Small intestine (tissue), 7 donors: ENCODE measurements around the gene TPPP. TPM values are rescaled to one million over a fixed set of nuclear protein-coding genes. Genes with fewer than 3 reads are reported as not detected.

Experiments
- DNase-seq, 2 donors: peaks; one replicate each; pipeline versions ENCODE4 v3.0.0 to v3.0.0-alpha.2; 2013
- FAIRE-seq: peaks from 2 replicates; lab custom pipeline; 2012; peaks lifted over from hg19 to GRCh38; lab: Jason Lieb, UNC
- H3K27ac ChIP-seq, 3 donors: one replicate each; pipeline ENCODE4 v1.5.1; 2013; ENCODE audit warnings: low read length in 2 of 3, mild to moderate bottlenecking in 2 of 3, control low read depth in 1 of 3, inconsistent platforms in 1 of 3, low read depth in 1 of 3, moderate library complexity in 1 of 3
- H3K27me3 ChIP-seq, 3 donors: one replicate each; pipeline ENCODE4 v1.6.1; 2013; ENCODE audit warnings: low read length in 3 of 3, inconsistent platforms in 1 of 3; ENCODE audit not compliant: control insufficient read depth in 3 of 3, insufficient read depth in 3 of 3
- H3K36me3 ChIP-seq, 3 donors: one replicate each; pipeline ENCODE4 v1.6.1; 2013; ENCODE audit warnings: low read length in 3 of 3, inconsistent platforms in 1 of 3, low read depth in 1 of 3, mild to moderate bottlenecking in 1 of 3, moderate library complexity in 1 of 3; ENCODE audit not compliant: control insufficient read depth in 3 of 3, insufficient read depth in 2 of 3
- H3K4me1 ChIP-seq, 3 donors: one replicate each; pipeline ENCODE4 v1.6.1; 2013; ENCODE audit warnings: low read length in 2 of 3, inconsistent platforms in 1 of 3, low read depth in 1 of 3, mild to moderate bottlenecking in 1 of 3, moderate library complexity in 1 of 3; ENCODE audit not compliant: control insufficient read depth in 3 of 3, insufficient read depth in 2 of 3
- H3K4me3 ChIP-seq, 3 donors: one replicate each; pipeline ENCODE4 v1.5.1; 2013; ENCODE audit warnings: low read length in 3 of 3, control low read depth in 1 of 3, inconsistent platforms in 1 of 3, low read depth in 1 of 3, mild to moderate bottlenecking in 1 of 3, moderate library complexity in 1 of 3
- H3K9me3 ChIP-seq, 2 donors: one replicate each; pipeline ENCODE4 v1.6.1; 2013; ENCODE audit warnings: low read depth in 1 of 2, low read length in 1 of 2; ENCODE audit not compliant: control insufficient read depth in 2 of 2, insufficient read depth in 1 of 2
- WGBS, 3 donors: extraction: QIAGEN DNeasy Blood & Tissue Kit; methylation state at CpG; one replicate each; pipeline ENCODE4 v1.1.7; 2013; 5-methylcytosine and 5-hydroxymethylcytosine counted together
- polyA plus RNA-seq, 4 donors: library from polyadenylated mRNA; stranded (reverse) in 3 of 4; unstranded in 1 of 4; fragments of 200-250 nt in 3 of 4; fragments of 120-200 nt in 1 of 4; gene quantifications; one replicate each; pipeline versions ENCODE4 v1.2.1 to v1.2.3, GENCODE V29; 2013
- donor health status: healthy with polysubstance abuse.
- donor health status: control.
- donor health status: control.
- donor health status: Bipolar disorder and iron deficiency.
- donor health status: healthy.

Gene TPPP
- polyA plus RNA-seq, 4 donors = 3.0 to 6.3 (median 5.5) TPM

GRCh38 chr5:652773-653350 is 40.3 kb downstream of the TPPP start:
- FAIRE-seq = no peak
- Histone ChIP-seq H3K4me1 (no peaks in the 10 kb centered on the region), H3K4me3 (no peak overlapping the region), H3K27ac (no peak overlapping the region), H3K27me3 (no peaks in the 10 kb centered on the region), H3K9me3 (peaks cover 0 to 7% of the 10 kb centered on the region in 2 donors), H3K36me3 (peaks cover 0 to 37% (median 0%) of the 10 kb centered on the region in 3 donors)
- DNase-seq = peak in 1 of 2 donors; percentile 15
- WGBS, 3 donors = 52 to 86% (median 67%) methylated on average over 11 of the region's 11 CpGs

DNA sequence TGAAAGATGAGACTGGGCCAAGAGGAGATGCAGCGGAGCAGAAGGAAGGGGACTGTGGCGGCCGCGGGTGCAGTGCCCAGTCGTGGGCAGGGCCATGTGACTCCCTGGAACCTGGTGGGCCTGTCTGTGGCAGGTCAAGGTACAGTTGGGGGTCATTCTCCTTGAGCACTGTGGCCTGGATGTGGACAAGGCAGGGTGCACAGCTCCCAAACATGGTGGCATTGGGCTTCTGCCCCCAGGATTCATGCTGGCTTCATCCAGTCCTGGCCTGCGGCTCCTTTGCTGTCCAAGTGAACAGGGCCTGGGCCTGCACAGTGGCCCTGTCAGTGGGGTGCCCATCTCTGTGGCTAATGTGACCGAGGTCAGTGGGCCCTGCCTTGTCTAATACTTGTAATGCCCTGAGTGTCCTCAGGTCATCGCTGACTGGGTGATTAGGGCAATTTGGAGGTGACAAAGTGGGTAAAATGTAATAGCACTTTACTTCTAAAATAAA is 41.1 kb downstream of the TPPP start:
- peaks cover 0 to 2% of the 10 kb centered on the region in 2 donors for H3K9me3 ChIP-seq
- DNase-seq = no peak
- H3K27me3 ChIP-seq = no peaks in the 10 kb centered on the region
- 90 to 95% (median 95%) methylated on average over 8 of the region's 8 CpGs for WGBS, 3 donors
- H3K4me1 ChIP-seq = no peaks in the 10 kb centered on the region
- no peak overlapping the region for H3K4me3 ChIP-seq
- H3K36me3 ChIP-seq = peaks cover 0 to 38% (median 0%) of the 10 kb centered on the region in 3 donors
- no peak for FAIRE-seq
- H3K27ac ChIP-seq = no peak overlapping the region

DNA sequence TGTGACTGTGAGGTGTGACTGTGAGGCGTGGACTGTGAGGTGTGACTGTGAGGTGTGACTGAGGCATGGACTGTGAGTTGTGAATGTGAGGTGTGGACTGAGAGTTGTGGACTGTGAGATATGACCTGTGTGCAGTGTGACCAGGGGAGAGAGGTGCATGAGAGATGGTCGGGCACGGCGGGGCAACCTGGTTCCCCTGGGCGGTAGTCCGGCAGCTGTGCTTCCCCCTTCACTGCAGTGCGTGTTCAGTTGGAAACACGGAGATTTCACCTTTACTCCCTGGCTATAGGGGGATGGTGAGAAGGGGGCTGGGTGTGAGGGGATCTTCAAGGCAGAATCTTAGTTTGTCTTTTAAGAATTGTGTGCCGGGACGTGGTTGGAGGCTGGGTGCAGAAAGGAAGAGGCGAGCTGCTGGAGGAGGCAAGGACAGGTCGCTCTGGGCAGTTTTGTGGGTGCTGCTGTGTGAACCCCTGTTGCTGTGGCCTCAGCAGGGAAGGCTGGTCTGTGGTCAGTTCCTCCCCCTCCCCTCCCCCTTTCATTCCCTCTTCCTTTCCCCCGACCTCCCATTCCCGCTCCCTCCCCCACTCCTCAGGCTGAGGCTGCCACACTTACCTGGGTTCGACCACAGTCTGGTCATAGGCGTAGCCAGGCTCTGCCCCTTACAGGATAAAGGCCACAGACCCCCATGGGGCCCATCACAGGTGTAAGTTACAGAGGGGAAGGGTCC is 41.7 kb downstream of the TPPP start:
- peaks cover 0 to 43% (median 0%) of the 10 kb centered on the region in 3 donors for H3K36me3 ChIP-seq
- no peak for DNase-seq
- no peak for FAIRE-seq
- H3K9me3 ChIP-seq = peaks cover 0 to 2% of the 10 kb centered on the region in 2 donors
- H3K27ac ChIP-seq = no peak overlapping the region
- H3K4me3 ChIP-seq = no peak overlapping the region
- no peaks in the 10 kb centered on the region for H3K27me3 ChIP-seq
- 94 to 95% (median 94%) methylated on average over 13 to 16 of the region's 16 CpGs for WGBS, 3 donors
- no peaks in the 10 kb centered on the region for H3K4me1 ChIP-seq

DNA sequence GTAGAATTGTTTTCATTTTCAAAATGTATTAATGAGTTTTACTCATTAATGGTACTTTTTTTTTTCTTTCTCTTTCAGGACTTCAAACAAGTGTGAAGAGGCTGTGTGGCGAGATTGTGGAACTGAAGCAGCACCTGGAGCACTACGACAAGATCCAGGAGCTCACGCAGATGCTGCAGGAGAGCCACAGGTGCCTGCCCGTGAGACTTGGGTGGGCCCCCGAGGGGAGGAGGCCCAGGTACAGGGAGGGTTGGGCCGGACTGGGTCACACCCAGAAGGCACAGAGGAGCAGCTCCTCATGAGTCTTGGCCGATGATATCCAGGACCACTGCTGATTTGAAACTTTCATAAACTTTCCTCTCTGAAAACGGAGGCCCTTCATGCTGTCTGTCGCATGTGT is 45.4 kb downstream of the TPPP start:
- Histone ChIP-seq H3K27me3 (no peaks in the 10 kb centered on the region), H3K9me3 (no peaks in the 10 kb centered on the region), H3K27ac (no peak overlapping the region), H3K4me1 (no peaks in the 10 kb centered on the region), H3K4me3 (no peak overlapping the region), H3K36me3 (peaks cover 0 to 66% (median 0%) of the 10 kb centered on the region in 3 donors)
- DNase-seq (no peak), FAIRE-seq (no peak)
- 97 to 99% (median 98%) methylated on average over 9 of the region's 9 CpGs for WGBS, 3 donors

DNA sequence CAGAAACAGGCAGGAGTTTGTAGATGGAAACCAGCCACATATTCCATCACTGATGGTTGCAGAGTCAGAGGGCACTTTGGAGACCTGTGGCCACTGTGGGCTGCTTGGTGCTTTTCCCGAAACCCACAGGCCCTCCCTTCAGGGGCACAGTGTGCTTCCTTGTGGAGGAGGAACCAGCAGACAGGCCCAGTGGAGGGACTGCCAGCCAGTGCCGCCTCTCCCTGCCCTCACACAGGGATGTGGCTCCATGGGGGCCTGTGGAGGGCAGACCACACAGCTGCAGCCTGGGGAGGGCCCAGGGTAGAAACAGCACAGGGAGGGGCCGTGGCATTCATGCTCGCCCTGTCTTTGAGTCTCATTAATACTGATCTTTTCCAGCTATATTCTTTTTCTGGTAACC is 45.8 kb downstream of the TPPP start:
- DNase-seq = no peak
- Histone ChIP-seq H3K4me1 (no peaks in the 10 kb centered on the region), H3K27ac (no peak overlapping the region), H3K27me3 (no peaks in the 10 kb centered on the region), H3K4me3 (no peak overlapping the region), H3K36me3 (peaks cover 0 to 68% (median 0%) of the 10 kb centered on the region in 3 donors), H3K9me3 (no peaks in the 10 kb centered on the region)
- FAIRE-seq = no peak
- 95 to 99% (median 98%) methylated on average over 4 of the region's 4 CpGs for WGBS, 3 donors

DNA sequence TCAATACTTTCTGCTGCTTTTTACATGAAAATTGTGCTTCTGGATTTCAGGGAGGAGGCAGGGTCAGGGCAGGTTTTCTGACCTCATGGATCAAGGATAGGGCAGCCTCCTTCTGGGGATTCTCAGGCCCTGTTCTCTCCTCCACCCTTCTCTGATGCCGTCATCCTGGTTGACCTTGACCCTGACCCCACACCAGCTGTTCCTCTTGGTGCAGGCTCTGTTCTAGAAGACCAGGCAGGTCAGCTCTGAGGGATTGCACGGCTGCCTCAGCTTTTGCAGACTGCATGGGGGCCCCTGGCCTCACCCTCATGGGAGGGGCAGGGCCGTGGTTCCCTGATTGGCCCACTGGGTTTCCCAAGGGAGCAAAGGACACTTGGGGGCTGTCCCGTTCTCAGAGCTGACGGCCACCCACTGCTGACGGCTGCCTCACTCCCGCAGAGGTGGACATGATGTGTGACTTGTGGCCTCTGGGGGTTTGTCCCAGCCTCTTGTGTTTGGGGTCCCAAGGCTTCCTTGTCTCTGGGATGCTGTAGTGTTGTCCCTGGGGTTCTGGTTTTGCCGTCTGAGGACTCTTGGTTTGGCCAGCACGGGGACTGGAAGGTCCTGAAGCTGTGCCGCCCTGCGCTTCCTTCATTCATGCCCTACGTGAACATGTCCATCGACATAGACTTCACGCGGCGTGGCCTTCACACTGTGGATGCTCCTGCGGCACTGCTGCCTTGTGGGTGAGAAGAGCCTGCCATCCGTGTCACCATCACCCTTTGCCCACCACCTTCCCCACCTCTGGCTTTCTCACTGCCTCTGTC is 46.6 kb downstream of the TPPP start:
- DNase-seq (no peak), FAIRE-seq (no peak)
- H3K9me3 ChIP-seq = no peaks in the 10 kb centered on the region
- no peak overlapping the region for H3K4me3 ChIP-seq
- H3K4me1 ChIP-seq = no peaks in the 10 kb centered on the region
- 92 to 94% (median 93%) methylated on average over 15 to 18 of the region's 18 CpGs for WGBS, 3 donors
- H3K36me3 ChIP-seq = peaks cover 0 to 64% (median 0%) of the 10 kb centered on the region in 3 donors
- H3K27me3 ChIP-seq = no peaks in the 10 kb centered on the region
- H3K27ac ChIP-seq = no peak overlapping the region

GRCh38 chr5:645421-645820 is 47.7 kb downstream of the TPPP start:
- no peak overlapping the region for H3K27ac ChIP-seq
- WGBS, 3 donors = 91 to 93% (median 92%) methylated on average over 13 of the region's 13 CpGs
- FAIRE-seq (no peak), DNase-seq (no peak)
- peaks cover 0 to 70% (median 4%) of the 10 kb centered on the region in 3 donors for H3K36me3 ChIP-seq
- H3K4me1 ChIP-seq = no peaks in the 10 kb centered on the region
- no peak overlapping the region for H3K4me3 ChIP-seq
- H3K9me3 ChIP-seq = no peaks in the 10 kb centered on the region
- no peaks in the 10 kb centered on the region for H3K27me3 ChIP-seq

- no peaks in the 10 kb centered on the region for H3K4me1 ChIP-seq
- H3K4me3 ChIP-seq = no peak overlapping the region
- no peak for DNase-seq
- no peak overlapping the region for H3K27ac ChIP-seq
- no peak for FAIRE-seq
- 96 to 97% (median 96%) methylated on average over 15 of the region's 15 CpGs for WGBS, 3 donors
- peaks cover 0 to 75% (median 4%) of the 10 kb centered on the region in 3 donors for H3K36me3 ChIP-seq
- H3K9me3 ChIP-seq = no peaks in the 10 kb centered on the region
- no peaks in the 10 kb centered on the region for H3K27me3 ChIP-seq
Measured at GRCh38 chr5:644971-645370, 48.2 kb downstream of the TPPP start.
